IMR-90 (cell line): ENCODE results near the gene ABCC5. TPM values are rescaled to one million over a fixed set of nuclear protein-coding genes. Genes with fewer than 3 reads are reported as not detected.

Source experiments
- ATAC-seq: fragments of 200-7000 bp; cut with Tn5 transposase; 2 replicates; pipeline ENCODE4 v1.9.1; 2020; ENCODE audit warnings: low read depth, mild to moderate bottlenecking, moderate library complexity
- BruUV-seq: library from RNA; stranded (reverse); fragments of 400-500 nt; replicated peaks from 2 replicates; lab custom pipeline; 2021; lab: Mats Ljungman, UMichigan
- CTCF ChIA-PET: fragments of 300-600 bp; formaldehyde crosslinking; extraction: SDS; loops from one replicate; lab custom pipeline; 2021; ENCODE audit warnings: antibody characterized with exemption; lab: Yijun Ruan, JAX
- POLR2A ChIA-PET: fragments of 300-600 bp; sonication (Branson Sonifier 250); formaldehyde crosslinking; loops from one replicate; lab custom pipeline; 2022; ENCODE audit warnings: antibody characterized with exemption; ENCODE audit not compliant: unreplicated experiment; lab: Charles Lee
- DNase-seq: peaks from one replicate; pipeline ENCODE4 v3.0.0; 2013
- H2AFZ ChIP-seq: replicated peaks from 2 replicates; pipeline ENCODE3; 2013; ENCODE audit warnings: low read length, mild to moderate bottlenecking; ENCODE audit not compliant: poor library complexity
- H2AK5ac ChIP-seq: 2 replicates; pipeline ENCODE4 v1.6.1; 2013; ENCODE audit warnings: low read depth, low read length, inconsistent platforms
- H2AK9ac ChIP-seq: replicated peaks from 2 replicates; pipeline ENCODE3; 2013; ENCODE audit warnings: mild to moderate bottlenecking, low read depth, low read length, moderate library complexity; ENCODE audit not compliant: poor library complexity
- H2BK120ac ChIP-seq: 2 replicates; pipeline ENCODE4 v1.6.1; 2013; ENCODE audit warnings: low read depth, low read length, inconsistent platforms
- H2BK15ac ChIP-seq: 3 replicates; pipeline ENCODE4 v1.6.1; 2013; ENCODE audit warnings: low read depth, low read length, inconsistent platforms
- H2BK20ac ChIP-seq: 2 replicates; pipeline ENCODE4 v1.6.1; 2013; ENCODE audit warnings: low read depth, mild to moderate bottlenecking, inconsistent platforms, low read length, moderate library complexity
- H2BK5ac ChIP-seq: 2 replicates; pipeline ENCODE4 v1.6.1; 2013; ENCODE audit warnings: mild to moderate bottlenecking, low read depth, low read length, inconsistent platforms; ENCODE audit not compliant: poor library complexity, severe bottlenecking
- H3K14ac ChIP-seq: replicated peaks from 2 replicates; pipeline ENCODE4 v1.6.1; 2013; ENCODE audit warnings: low read depth, low read length, inconsistent platforms
- H3K18ac ChIP-seq: 2 replicates; pipeline ENCODE4 v1.6.1; 2013; ENCODE audit warnings: low read depth, low read length, control low read depth
- H3K23ac ChIP-seq: 2 replicates; pipeline ENCODE4 v1.6.1; 2013; ENCODE audit warnings: low read depth, low read length, inconsistent platforms
- H3K27ac ChIP-seq: 2 replicates; pipeline ENCODE4 v1.5.1; 2013; ENCODE audit warnings: mild to moderate bottlenecking, control low read depth, low read length; ENCODE audit not compliant: insufficient read depth
- H3K27me3 ChIP-seq: 2 replicates; pipeline ENCODE4 v1.6.1; 2013; ENCODE audit warnings: low read length; ENCODE audit not compliant: control insufficient read depth, insufficient read depth
- H3K36me3 ChIP-seq: 2 replicates; pipeline ENCODE4 v1.6.1; 2013; ENCODE audit warnings: low read length, mixed read lengths; ENCODE audit not compliant: control insufficient read depth, insufficient read depth
- H3K4ac ChIP-seq: 2 replicates; pipeline ENCODE4 v1.6.1; 2013; ENCODE audit warnings: low read depth, low read length, inconsistent platforms
- H3K4me1 ChIP-seq: 2 replicates; pipeline ENCODE4 v1.6.1; 2013; ENCODE audit warnings: low read length, mixed read lengths; ENCODE audit not compliant: control insufficient read depth, insufficient read depth
- H3K4me2 ChIP-seq: 2 replicates; pipeline ENCODE4 v1.6.1; 2013; ENCODE audit warnings: low read depth, mild to moderate bottlenecking, control low read depth, low read length, moderate library complexity
- H3K4me3 ChIP-seq: 2 replicates; pipeline ENCODE4 v1.5.1; 2013; ENCODE audit warnings: low read depth, mild to moderate bottlenecking, control low read depth, low read length, moderate library complexity; ENCODE audit not compliant: insufficient read depth
- H3K56ac ChIP-seq: 2 replicates; pipeline ENCODE4 v1.6.1; 2013; ENCODE audit warnings: low read length, inconsistent platforms; ENCODE audit not compliant: insufficient read depth; ENCODE audit errors: extremely low read depth
- H3K79me1 ChIP-seq, 2 experiments: 2 replicates each; pipeline ENCODE4 v1.6.1; 2013; ENCODE audit warnings: low read length in 2 of 2, inconsistent platforms in 1 of 2, low read depth in 1 of 2
- H3K9ac ChIP-seq: 2 replicates; pipeline ENCODE4 v1.6.1; 2013; ENCODE audit warnings: low read depth, low read length, control low read depth
- H3K9me1 ChIP-seq: 2 replicates; pipeline ENCODE4 v1.6.1; 2013; ENCODE audit warnings: low read length, inconsistent platforms; ENCODE audit not compliant: insufficient read depth
- H3K9me3 ChIP-seq: 2 replicates; pipeline ENCODE4 v1.6.1; 2013; ENCODE audit warnings: low read length; ENCODE audit not compliant: control insufficient read depth, insufficient read depth
- H4K20me1 ChIP-seq: 2 replicates; pipeline ENCODE4 v1.6.1; 2013; ENCODE audit warnings: low read length, inconsistent platforms; ENCODE audit not compliant: insufficient read depth
- H4K5ac ChIP-seq: 2 replicates; pipeline ENCODE4 v1.6.1; 2013; ENCODE audit warnings: mild to moderate bottlenecking, low read depth, low read length, control low read depth
- H4K8ac ChIP-seq, 2 experiments: 2 replicates each; pipeline ENCODE4 v1.6.1; 2013; ENCODE audit warnings: low read depth in 2 of 2, low read length in 2 of 2, control low read depth in 1 of 2, inconsistent platforms in 1 of 2
- H4K91ac ChIP-seq: 2 replicates; pipeline ENCODE4 v1.6.1; 2013; ENCODE audit warnings: low read depth, low read length, inconsistent platforms; ENCODE audit not compliant: insufficient read depth
- BHLHE40 ChIP-seq: fragments of 150-350 bp; IDR thresholded peaks from 2 replicates; pipeline ENCODE4 v1.6.1; 2016; ENCODE audit warnings: mild to moderate bottlenecking, low read depth, low read length
- CEBPB ChIP-seq: IDR thresholded peaks from 2 replicates; pipeline ENCODE4 v1.6.1; 2012; ENCODE audit warnings: low read depth, low read length, improper control_type of control experiment
- CHD1 ChIP-seq: IDR thresholded peaks from 2 replicates; pipeline ENCODE4 v1.6.1; 2012; ENCODE audit warnings: low read depth, low read length, improper control_type of control experiment
- FOS ChIP-seq: fragments of 150-350 bp; IDR thresholded peaks from 2 replicates; pipeline ENCODE4 v1.6.1; 2016; ENCODE audit warnings: low read depth, low read length
- MAFK ChIP-seq: IDR thresholded peaks from 2 replicates; pipeline ENCODE4 v1.6.1; 2012; ENCODE audit warnings: low read depth, low read length, improper control_type of control experiment
- MAZ ChIP-seq: IDR thresholded peaks from 2 replicates; pipeline ENCODE4 v1.6.1; 2012; ENCODE audit warnings: low read depth, mild to moderate bottlenecking, low read length, improper control_type of control experiment, moderate library complexity, borderline replicate concordance
- MXI1 ChIP-seq: IDR thresholded peaks from 2 replicates; pipeline ENCODE4 v1.6.1; 2012; ENCODE audit warnings: low read depth, mild to moderate bottlenecking, low read length, moderate library complexity, borderline replicate concordance
- NFE2L2 ChIP-seq: fragments of 150-350 bp; IDR thresholded peaks from 2 replicates; pipeline ENCODE4 v1.6.1; 2016; ENCODE audit warnings: low read depth, mild to moderate bottlenecking, low read length
- POLR2A ChIP-seq: IDR thresholded peaks from 2 replicates; pipeline ENCODE4 v1.6.1; 2012; ENCODE audit warnings: mild to moderate bottlenecking, low read depth, low read length
- RAD21 ChIP-seq: IDR thresholded peaks from 2 replicates; pipeline ENCODE4 v1.6.1; 2012; ENCODE audit warnings: low read length, improper control_type of control experiment
- RCOR1 ChIP-seq: IDR thresholded peaks from 2 replicates; pipeline ENCODE4 v1.6.1; 2012; ENCODE audit warnings: mild to moderate bottlenecking, low read length, improper control_type of control experiment; ENCODE audit not compliant: insufficient replicate concordance
- RFX5 ChIP-seq: IDR thresholded peaks from 2 replicates; pipeline ENCODE4 v1.8.0; 2012; ENCODE audit warnings: low read depth, mild to moderate bottlenecking, low read length, moderate library complexity
- SMC3 ChIP-seq: fragments of 150-350 bp; IDR thresholded peaks from 2 replicates; pipeline ENCODE4 v1.6.1; 2016; ENCODE audit warnings: low read depth, mild to moderate bottlenecking, antibody characterized with exemption, low read length, moderate library complexity
- USF2 ChIP-seq: fragments of 150-350 bp; IDR thresholded peaks from 2 replicates; pipeline ENCODE4 v1.6.1; 2017; ENCODE audit warnings: mild to moderate bottlenecking, antibody characterized with exemption, low read length, low read depth
- WGBS, 2 experiments: methylation state at CpG; one replicate each; pipeline versions ENCODE4 v1.1.5 to v1.1.7; 2013; ENCODE audit warnings: missing lambda C conversion rate in 2 of 2; ENCODE audit not compliant: insufficient read length in 1 of 2; ENCODE audit errors: extremely low coverage in 2 of 2; 5-methylcytosine and 5-hydroxymethylcytosine counted together
- dilution Hi-C: fragments of 300-500 bp; cut with HindIII; formaldehyde crosslinking; loops from one replicate; pipeline ENCODE4 v1.14.3; 2018; ENCODE audit warnings: low sequenced_read_pairs; ENCODE audit not compliant: unreplicated experiment
- in situ Hi-C: fragments of 300-500 bp; cut with MboI; formaldehyde crosslinking; loops from 3 replicates; pipeline ENCODE4 v1.14.3; 2019; ENCODE audit warnings: low sequenced_read_pairs, inconsistent platforms, mixed read lengths
- intact Hi-C: fragments of 100-400 bp; cut with micrococcal nuclease; formaldehyde crosslinking; loops from 2 replicates; pipeline ENCODE4 v1.10.0; 2022
- polyA plus RNA-seq, 3 experiments: library from polyadenylated mRNA; depleted of rRNA; stranded (reverse); fragments of >200 nt; gene quantifications; 2 replicates each; pipeline ENCODE4 v1.2.3, GENCODE V29; 2012; ENCODE audit warnings: low replicate concordance in 1 of 3
- total RNA-seq: library from RNA; depleted of rRNA; stranded (reverse); fragments of >200 nt; gene quantifications from 2 replicates; pipeline ENCODE4 v1.2.3, GENCODE V29; 2012
- TF ChIP-seq, protein P1 (sequence below): fragments of 150-350 bp; IDR thresholded peaks from 2 replicates; pipeline ENCODE4 v1.6.1; 2016; ENCODE audit warnings: low read depth, mild to moderate bottlenecking, low read length, moderate library complexity, borderline replicate concordance
- TF ChIP-seq, protein P2 (sequence below): conservative IDR thresholded peaks from 2 replicates; pipeline ENCODE4 v1.5.1; 2012; ENCODE audit warnings: mild to moderate bottlenecking, low read depth, low read length, improper control_type of control experiment

ABCC5 gene
- total and polyA plus RNA-seq, 2 of the 4 experiments (the other 2 are of a cell fraction), result 8.4 to 17.7 TPM

GRCh38 chr3:183943739-183944138 is 73.9 kb downstream of the ABCC5 start:
- DNase-seq, result no peak
- in situ Hi-C loops, result no loop called here
- Histone ChIP-seq H2AK5ac (no peak overlapping the region), H4K8ac (no peak overlapping the region), H3K18ac (no peak overlapping the region), H2BK20ac (no peak overlapping the region), H4K20me1 (no peaks in the 10 kb centered on the region), H3K14ac (no peak overlapping the region), H4K5ac (no peak overlapping the region), H3K27ac (no peak overlapping the region), H2BK15ac (no peak overlapping the region), H3K9ac (no peak overlapping the region), H3K4me3 (no peak overlapping the region), H2AFZ (no peak overlapping the region), H3K9me3 (no peaks in the 10 kb centered on the region), H3K36me3 (peaks cover 40% of the 10 kb centered on the region), H3K23ac (no peak overlapping the region), H3K4me1 (no peaks in the 10 kb centered on the region), H2AK9ac (no peak overlapping the region), H3K4me2 (no peak overlapping the region), H3K79me1 (no peaks in the 10 kb centered on the region), H3K56ac (no peak overlapping the region), H3K9me1 (no peaks in the 10 kb centered on the region), H3K27me3 (no peaks in the 10 kb centered on the region), H2BK120ac (no peak overlapping the region), H3K4ac (no peak overlapping the region), H4K91ac (no peak overlapping the region), H2BK5ac (no peak overlapping the region)
- WGBS, 2 experiments, result no CpG with 5 or more reads among the region's 6 CpGs
- no peak for ATAC-seq
- BruUV-seq, result no TSS peak
- TF ChIP-seq, protein P1, sequence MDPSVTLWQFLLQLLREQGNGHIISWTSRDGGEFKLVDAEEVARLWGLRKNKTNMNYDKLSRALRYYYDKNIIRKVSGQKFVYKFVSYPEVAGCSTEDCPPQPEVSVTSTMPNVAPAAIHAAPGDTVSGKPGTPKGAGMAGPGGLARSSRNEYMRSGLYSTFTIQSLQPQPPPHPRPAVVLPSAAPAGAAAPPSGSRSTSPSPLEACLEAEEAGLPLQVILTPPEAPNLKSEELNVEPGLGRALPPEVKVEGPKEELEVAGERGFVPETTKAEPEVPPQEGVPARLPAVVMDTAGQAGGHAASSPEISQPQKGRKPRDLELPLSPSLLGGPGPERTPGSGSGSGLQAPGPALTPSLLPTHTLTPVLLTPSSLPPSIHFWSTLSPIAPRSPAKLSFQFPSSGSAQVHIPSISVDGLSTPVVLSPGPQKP, result no peak
- TF ChIP-seq SMC3 (no peak), MXI1 (no peak), RFX5 (no peak), BHLHE40 (no peak), MAFK (no peak), RCOR1 (no peak), CEBPB (no peak), MAZ (no peak), RAD21 (no peak), USF2 (no peak), CHD1 (no peak), NFE2L2 (no peak), FOS (no peak), POLR2A (no peak)
- TF ChIP-seq, protein P2, sequence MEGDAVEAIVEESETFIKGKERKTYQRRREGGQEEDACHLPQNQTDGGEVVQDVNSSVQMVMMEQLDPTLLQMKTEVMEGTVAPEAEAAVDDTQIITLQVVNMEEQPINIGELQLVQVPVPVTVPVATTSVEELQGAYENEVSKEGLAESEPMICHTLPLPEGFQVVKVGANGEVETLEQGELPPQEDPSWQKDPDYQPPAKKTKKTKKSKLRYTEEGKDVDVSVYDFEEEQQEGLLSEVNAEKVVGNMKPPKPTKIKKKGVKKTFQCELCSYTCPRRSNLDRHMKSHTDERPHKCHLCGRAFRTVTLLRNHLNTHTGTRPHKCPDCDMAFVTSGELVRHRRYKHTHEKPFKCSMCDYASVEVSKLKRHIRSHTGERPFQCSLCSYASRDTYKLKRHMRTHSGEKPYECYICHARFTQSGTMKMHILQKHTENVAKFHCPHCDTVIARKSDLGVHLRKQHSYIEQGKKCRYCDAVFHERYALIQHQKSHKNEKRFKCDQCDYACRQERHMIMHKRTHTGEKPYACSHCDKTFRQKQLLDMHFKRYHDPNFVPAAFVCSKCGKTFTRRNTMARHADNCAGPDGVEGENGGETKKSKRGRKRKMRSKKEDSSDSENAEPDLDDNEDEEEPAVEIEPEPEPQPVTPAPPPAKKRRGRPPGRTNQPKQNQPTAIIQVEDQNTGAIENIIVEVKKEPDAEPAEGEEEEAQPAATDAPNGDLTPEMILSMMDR, result no peak
- intact Hi-C loops, result no loop called here
- POLR2A ChIA-PET, result no interaction called here
- dilution Hi-C loops, result no loop called here
- CTCF ChIA-PET, result interaction anchor here (0.5 kb wide), 1 partner anchor 303 kb away, joined by 3 read pairs; no protein-coding TSS in a partner anchor
